Daoy (cell line): ENCODE measurements around the gene NR1D2. TPM values are rescaled to one million over a fixed set of nuclear protein-coding genes. Genes with fewer than 3 reads are reported as not detected.
A peak's percentile ranks its signal among the peaks of the same experiment; 100 is the strongest.

ENCODE experiments used
- DNase-seq: peaks from one replicate; pipeline ENCODE4 v3.0.0-alpha.2; 2015; ENCODE audit warnings: low read depth
- total RNA-seq: library from RNA; depleted of rRNA; stranded (reverse); fragments of >200 nt; shearing (Covaris generic); gene quantifications from 2 replicates; pipeline ENCODE4 v1.2.3, GENCODE V29; 2014

Gene NR1D2
- total RNA-seq, 1 experiment from 2014 or later: 14.9 TPM

DNA sequence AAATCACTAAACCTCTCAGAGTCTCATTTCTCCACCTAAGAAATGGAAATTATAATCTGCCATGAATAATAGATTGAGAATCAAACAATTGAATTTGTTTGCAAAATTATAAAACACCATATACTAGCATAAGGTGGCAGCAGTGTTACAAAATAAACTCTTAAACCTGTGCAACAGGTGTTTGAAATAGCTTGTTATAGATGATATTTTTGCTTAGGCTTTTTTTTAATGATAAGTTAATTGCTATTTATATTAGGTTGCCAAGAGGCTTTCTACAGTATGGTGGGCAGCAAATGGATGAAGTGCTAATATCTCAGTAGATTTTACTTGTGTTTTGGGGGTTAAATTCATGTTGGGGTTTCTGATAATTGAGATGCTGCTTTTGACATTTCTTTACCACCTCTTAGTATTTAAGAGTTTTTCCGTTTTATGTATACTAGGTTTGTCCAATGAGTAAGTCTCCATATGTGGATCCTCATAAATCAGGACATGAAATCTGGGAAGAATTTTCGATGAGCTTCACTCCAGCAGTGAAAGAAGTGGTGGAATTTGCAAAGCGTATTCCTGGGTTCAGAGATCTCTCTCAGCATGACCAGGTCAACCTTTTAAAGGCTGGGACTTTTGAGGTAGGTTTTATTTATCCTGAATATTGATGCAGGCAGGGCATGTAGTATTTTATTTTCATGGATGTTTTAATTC, 19.6 kb downstream of the NR1D2 start:
- DNase-seq: no peak

DNA sequence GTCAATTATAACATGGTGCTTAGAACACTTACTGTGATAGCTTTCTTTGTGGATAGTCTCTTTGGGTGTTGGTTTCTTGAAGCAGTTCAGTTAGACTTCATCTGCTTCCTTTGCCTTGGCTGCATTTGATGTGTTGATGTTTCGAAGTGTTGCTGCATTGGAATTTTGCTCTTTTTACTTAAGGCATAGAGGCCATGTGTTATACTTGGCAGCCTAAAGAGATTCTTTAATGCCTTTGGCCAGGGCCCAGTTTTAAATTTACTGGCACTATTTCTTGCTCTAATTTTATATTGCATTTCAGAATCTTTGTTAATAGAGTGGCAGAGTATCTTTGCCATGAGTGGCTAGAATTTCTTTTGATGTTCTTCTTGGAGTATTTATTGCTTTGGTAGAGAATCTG, 21.2 kb downstream of the NR1D2 start:
- no peak for DNase-seq

DNA sequence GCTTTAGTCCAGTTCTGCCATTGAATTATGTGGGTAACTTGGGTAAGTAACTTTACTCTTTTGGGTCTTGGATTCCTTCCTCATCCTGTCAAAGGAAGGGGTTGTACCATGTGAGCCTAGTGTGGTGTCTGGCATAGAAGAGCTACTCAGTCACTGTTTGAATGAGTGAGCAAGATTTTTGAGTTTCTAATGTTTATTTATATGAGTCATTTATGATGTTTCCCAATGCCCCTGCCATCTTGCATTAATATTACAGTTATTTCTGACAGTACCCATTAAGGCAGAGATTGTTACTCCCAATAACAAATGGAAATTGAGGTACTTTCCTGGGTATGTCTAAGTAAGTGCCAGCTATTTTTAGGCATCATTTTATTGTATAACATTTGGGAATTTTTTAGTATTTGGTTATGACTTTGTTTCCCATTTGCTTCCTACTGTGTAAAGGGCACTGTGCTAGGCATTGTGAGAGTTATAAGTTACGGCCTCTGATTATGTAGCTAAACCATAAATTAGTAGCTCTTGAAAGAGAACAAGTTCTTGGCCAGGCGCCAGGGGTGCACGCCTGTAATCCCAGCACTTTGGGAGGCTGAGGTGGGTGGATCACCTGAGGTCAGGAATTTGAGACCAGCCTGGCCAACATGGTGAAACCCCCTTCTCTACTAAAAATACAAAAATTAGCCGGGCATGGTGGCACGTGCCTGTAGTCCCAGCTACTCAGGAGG, 23.5 kb downstream of the NR1D2 start:
- DNase-seq: peak; percentile 20

DNA sequence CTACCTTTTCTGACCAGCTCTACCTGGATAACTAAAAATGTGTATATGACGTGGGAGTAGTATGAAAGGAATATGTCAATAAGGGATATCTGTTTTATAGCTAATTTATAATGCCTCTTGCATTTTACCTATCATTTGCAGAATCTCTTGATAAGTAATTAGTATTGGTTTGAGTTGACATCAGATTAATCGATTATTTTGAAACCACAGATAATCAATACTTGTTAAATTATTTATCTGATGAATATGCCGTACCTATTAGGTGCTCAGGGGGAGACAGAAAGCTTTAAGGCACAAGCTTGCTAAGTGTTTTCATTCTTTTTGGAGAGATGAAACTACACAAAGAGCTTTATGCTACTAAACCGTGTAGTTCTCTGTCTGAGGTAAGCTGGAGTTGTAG, 24.3 kb downstream of the NR1D2 start:
- no peak for DNase-seq

DNA sequence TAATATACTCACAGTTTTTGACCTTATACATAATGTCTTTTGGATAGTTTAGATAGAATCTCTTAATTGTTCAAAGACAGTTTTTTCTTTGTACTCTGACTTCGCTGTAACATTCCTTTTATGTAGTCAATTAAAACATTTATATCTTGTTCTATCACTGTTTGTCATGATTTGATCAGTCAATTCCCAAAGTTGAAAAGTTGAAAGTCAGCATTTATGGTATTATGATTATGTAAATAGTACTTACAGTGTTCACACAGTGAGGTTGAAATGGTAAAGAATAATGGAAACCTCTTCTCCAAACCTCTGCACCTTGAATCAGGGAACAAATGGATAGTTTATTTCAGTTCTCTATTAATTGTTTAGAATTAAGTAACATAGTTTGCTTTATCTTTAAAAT, 26.6 kb downstream of the NR1D2 start:
- no peak for DNase-seq

DNA sequence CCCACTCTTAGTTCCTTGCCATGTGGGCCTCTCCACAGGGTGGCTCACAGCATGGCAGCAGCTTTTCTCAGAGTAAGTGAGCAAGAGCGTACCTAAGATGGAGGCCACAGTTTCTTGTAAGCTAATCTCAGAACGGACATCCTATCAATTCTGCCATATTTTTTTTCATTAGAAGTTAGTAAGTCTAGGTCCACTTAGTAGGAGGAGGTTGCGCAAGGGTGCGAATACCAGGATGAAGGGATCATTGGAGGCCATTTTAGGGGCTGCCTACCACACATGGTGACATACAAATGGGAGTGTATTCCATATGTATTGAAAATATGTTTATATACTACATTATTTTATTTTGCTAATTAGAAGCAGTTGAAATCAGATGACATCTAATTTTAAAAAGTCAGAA, 31.5 kb downstream of the NR1D2 start:
- no peak for DNase-seq

DNA sequence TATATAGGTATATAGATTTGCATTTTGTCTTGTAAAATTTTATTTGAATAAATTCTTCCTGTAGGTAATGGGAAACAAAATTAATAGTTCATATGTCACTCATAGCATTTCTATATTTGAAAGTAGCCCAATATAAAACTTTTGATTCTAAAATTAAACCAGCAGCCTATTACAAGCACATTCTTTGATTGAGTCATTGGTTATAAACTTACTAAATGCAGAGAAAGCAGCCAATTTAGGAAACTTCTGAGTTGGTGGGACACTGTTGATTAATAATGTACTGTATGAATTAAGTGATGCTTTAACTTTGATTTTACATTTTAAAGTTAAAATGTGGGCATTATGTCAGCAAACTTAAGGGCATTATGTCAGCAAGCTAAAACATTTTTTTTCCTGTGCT, 34.5 kb downstream of the NR1D2 start:
- no peak for DNase-seq

DNA sequence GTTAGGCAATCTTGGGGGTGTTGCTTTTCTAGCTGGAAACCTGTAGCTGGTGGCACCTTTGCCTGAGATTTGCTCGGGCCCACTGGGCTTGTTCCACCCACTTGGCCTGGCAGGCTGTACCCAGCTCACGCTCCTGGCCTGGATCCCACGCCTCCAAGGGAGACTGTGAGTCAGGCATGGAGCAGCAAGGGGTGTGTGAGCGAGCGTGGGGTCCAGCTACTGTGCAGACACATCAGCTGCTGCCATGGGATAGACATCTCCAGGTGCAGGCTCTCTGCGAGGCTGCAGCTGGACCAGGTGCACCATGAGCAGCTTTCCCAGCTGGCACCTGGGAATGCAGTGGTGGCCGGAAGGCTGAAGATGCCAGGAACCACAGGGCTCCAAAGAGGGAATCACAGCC, 36.0 kb downstream of the NR1D2 start:
- DNase-seq: no peak

DNA sequence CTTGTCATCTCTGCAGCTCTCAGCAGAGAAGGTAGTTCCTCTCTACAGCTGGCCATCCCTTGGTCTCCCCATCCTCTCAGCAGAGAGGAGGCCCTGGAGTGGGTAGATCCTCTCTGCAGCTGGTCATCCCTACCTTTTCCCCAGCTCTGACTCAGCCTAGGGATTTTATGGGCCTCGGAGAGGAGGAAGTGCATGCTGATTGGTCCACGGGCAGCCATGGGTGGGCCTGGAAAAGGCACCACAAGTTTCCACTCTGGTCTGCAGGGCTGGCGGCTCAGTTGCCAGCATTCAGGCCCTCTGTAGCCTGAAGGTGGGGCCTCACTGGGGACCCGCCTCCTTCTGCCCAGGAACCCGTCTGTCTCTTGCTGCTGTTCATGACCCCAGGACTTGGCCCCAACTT, 36.9 kb downstream of the NR1D2 start:
- DNase-seq: peak; percentile 23

DNA sequence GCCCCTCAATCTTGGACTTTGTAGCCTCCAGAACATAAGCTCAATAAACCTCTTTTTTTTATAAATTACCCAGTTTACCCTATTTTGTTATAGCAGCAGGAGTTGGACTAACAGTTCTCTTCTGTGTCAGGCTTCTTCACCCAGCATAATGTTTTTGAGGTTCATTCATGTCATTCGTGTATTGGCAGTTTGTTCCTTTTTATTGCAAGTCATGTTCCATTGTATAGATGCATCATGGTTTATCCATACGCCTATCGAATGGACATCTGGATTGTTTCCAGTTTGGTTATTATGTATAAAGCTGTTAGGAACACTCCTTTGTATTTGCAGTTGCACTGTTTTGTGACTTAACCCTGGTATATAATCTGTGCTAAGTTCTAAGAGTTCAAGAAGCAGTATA, 39.8 kb downstream of the NR1D2 start:
- DNase-seq: no peak

DNA sequence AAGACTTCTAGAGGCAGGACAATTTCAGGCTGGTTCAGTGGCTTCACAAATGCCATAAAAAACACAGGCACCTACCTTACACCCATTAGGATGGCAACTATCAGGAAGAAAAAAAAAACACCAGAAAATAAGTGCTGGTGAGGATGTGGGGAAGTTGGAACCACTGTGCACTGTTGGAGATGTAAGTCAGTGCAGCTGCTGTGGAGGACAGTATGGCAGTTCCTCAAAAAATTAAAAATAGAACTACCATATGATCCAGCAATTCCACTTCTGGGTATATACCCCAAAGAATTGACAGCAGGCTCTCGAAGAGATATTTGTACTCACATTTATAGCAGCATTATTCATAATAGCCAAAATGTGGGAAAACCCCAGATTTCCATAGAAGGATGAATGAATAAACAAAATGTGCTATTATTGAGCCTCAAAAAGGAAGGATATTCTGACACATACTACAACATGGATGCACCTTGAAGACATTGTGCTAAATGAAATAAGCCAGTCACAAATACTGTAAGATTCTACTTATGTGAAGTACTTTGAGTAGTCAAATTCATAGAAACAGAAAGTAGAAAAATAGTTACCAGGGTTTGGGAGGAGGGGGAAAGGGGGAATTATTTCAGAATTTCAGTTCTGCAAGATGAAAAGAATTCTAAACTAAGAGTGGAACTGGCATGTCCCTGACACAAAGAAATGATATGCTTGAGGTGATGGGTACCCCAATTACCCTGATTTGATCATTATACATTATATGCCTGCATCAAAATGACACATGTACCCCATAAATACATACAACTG, 40.9 kb downstream of the NR1D2 start:
- no peak for DNase-seq

DNA sequence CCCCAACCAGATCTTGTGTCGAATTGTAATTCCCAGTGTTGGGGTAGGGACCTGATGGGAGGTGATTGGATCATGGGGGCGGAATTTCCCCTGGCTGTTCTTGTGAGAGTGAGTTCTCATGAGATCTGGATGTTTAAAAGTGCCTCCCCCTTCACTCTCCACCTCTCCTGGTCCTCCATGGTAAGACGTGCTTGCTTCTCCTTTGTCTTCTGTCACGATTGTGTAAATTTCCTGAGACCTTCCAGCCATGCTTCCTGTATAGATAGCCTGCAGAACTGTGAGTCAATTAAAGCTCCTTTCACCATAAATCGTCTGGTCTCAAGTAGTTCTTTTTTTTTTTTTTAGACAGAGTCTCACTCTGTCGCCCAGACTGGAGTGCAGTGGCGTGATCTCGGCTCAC, 42.3 kb downstream of the NR1D2 start:
- DNase-seq: no peak

DNA sequence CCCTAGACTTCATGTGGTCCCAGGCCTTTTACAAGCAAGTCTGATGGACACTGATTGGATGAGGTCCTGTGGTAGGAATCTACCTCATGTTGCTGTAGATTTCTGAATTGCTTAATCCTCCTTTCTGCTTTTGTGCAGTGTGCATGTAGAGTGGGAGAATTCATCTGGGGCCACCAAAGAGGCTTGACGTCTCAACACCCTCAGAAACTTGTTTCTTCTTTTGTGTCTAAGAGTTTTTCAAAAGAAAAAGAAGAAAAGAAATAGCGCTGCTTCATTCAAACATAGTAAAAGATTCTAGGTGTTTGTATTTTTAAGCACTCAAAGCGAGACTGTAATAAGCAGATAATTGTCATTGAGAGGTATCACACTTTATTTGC, 46.2 kb downstream of the NR1D2 start:
- no peak for DNase-seq

DNA sequence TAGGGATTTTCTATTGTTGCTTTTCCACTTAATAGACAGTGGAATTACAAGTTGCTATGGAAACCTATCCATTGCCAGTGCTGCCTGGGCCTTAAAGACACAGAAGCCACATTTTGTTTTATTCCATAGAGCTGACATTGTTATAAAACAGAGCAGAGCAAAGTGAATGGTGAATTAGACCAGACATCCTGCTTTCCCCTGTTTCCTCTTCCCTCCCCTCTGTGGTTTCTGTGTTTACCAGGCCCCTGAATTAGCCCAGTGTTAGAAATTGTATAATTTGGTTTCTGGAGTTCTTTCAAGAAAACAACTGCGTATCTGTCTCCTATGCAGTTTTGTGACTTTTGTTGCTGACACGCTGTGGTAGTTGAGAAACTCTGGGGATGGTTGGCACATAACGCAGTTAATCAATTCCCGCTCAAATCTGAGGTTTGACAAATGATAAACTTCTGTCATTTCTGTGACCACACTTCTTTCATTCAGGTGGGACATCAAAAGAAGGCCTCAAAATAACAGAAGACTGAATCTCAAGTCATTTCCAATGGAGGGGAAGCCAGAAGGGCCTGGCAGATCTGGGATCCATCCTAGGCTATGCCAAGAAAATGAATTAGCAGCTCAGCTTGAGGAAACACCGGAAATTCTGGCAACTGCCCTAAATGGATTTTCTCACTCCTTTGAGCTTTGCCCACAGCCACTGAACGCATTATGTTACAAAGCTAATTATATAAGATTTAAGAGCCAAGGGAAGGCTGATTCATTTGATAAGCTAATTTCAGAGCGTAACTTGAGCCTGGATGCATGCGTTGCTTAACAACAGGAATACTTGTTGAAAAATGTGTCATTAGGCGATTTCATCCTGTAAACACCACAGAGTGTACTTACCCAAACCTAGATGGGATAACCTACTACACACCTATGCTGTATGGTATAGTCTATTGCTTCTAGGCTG, 46.9 kb downstream of the NR1D2 start:
- peak; percentile 60 for DNase-seq

DNA sequence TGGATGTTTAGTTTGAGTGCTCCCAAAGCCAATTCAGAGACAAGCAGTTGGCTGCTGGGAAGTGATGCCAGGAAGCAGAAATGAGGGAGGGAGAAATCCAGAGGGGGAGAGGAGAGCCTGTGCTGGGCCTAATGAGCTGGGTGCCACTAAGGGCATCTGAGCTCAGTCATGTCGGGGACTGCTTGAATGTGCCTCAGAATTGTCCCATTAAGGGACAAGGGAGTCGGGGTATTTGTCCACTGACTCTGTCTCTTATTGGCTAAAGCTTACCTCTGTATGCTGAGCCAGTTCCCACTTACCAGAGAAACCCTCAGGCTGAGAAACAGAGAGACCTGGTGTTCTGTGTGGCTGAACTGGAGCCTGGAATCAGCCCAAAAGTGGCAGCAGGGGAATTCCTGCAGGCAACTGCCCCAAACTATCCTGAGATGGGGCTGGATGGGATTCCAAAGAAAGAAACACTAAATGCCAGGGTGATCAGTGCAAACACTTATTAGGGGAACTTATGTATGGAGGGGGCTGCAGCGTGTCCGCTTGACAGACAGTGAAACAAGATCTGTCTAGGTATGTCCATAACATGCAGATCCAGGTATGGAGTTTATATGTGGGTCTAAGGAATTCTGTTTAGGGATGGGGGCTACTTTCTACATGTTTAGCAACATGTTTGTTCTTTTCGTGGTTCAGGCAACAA, 48.6 kb downstream of the NR1D2 start:
- no peak for DNase-seq

DNA sequence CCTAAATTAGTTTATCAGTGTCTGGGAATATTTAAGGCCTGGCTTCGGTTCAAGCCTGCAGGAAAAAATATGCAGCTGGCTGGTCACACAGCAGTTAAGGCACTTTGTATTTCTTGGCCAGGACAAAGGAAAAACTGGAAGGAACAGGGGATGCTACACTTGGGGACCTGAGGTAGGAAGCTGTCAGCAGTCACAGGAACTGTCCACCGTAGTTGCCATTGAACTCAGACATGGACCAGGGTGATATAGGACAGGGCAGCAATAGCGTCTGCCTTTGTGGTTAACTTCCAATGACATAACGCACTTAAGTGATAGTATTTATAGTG, 49.1 kb downstream of the NR1D2 start:
- DNase-seq: no peak

DNA sequence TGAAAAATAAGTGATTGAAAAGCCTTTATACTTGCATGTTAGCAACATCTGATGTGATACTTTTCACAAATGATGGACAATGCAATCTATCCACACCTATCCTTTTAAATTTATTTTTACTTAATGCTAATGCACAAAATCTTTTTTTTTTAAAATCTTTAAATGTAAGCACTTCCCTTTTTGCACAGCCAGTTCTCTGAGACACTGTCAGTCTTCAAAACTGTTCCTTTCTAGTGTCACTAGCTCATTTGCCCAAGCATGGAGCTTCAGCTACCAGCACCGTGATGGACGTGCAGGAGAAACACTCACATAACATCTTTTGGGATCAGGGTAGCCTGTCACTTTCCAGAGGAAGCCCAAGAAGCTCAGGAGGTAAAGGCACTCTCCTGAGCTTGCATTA, 50.1 kb downstream of the NR1D2 start:
- no peak for DNase-seq

DNA sequence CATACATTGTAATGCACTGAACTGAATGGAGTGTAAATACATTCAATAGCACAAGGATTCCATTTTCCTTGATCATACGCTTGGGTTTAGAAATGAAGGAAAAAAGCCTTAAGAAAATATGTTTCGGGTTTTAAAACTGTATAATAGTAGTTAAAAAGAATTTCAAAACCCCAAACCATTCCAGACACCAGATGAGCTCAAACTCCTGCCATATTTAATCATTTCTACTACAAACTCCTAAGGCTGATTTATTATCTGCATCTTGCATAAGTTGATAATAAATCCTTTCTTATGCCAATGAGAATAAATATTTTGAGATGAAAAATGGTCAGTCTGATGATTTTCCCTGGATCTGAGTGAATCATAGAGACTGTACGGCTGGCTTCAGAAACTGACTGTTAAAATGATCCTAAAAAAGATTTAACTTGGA, 51.0 kb downstream of the NR1D2 start:
- DNase-seq: no peak

DNA sequence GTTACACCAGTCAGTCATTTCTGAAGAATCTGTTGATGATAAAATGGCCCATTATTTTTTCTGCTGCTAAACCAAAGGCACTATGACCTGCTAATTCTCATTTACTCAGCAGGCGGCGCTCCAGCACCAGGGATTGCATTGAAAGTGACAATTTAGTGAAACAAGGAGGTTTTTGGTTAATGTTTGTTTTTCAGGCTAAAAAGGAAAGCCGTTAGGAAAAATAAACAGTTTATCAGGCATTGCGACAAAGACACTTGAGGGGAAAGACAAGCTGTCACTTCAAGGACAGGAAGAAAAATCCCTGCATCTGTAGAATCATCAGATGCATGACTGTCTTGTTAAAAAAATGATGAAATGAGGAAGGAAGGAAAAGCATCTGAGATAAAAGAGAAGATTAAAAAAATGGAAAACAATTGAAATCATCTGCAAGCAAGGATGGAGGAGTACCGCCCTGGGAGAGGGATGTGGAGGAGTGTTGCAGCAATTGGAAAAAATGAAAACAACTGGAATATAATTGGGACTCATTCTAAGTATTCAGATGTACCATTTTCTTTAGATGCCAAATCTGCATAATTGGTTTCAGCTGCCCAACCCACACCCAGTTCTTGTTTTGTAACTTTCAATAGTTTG, 54.0 kb downstream of the NR1D2 start:
- peak; percentile 35 for DNase-seq

DNA sequence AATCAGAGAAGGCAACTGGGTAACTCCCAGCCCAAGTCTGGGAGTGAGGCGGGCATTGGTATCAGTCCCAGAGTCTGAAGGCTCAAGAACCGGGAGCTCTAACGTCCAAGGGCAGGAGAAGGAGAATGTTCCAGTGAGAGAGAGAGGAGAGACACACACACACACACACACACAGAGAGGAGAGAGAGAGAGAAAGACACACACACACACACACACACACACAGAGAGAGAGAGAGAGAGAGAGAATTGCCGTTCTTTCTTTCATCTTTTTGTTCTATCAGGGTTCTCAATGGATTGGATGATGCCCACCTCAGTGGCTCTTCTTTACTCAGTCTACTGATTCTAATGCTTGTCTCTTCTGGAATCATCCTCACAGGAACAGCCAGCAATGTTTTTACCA, 57.0 kb downstream of the NR1D2 start:
- DNase-seq: no peak

DNA sequence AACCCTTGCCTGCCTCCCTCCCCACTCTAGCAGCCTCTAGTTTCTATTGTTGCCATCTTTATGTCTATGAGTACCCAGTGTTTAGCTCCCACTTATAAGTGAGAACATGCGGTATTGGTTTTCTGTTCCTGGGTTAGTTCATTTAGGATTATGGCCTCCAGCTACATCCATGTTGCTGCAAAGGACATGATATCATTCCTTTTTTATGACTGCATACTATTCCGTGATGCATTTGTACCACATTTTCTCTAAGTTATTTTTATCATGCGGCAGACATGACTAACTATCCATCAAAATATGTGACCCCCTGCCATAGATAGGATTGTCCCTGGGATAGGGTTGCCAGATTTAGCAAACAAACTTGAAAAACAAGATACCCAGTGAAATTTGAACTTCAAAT, 58.4 kb downstream of the NR1D2 start:
- DNase-seq: no peak
